Glomerular visceral epithelial cell (primary cell): ENCODE results near the gene NT5M.

Source experiments
- DNase-seq: peaks from one replicate; pipeline ENCODE4 v3.0.0-alpha.2; 2016; ENCODE audit errors: extremely low spot score

Gene NT5M

GRCh38 chr17:17343896-17344506 lies 40.8 kb downstream of the NT5M start:
- DNase-seq, result no peak

GRCh38 chr17:17344507-17345293 lies 41.5 kb downstream of the NT5M start:
- DNase-seq, result no peak

DNA sequence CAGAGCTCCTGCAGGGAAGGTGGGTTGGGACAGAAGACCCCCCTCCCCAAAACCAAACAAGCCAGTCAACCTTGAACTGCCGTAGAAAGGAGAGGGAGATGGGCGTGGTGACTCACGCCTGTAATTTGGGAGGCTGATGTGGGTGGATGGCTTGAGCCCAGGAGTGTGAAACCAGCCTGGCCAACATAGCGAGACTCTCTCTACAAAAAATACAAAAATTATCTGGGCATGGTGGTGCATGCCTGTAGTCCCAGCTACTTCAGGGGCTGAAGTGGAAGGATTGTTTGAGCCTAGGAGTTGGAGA lies 42.1 kb downstream of the NT5M start:
- DNase-seq, result no peak

DNA sequence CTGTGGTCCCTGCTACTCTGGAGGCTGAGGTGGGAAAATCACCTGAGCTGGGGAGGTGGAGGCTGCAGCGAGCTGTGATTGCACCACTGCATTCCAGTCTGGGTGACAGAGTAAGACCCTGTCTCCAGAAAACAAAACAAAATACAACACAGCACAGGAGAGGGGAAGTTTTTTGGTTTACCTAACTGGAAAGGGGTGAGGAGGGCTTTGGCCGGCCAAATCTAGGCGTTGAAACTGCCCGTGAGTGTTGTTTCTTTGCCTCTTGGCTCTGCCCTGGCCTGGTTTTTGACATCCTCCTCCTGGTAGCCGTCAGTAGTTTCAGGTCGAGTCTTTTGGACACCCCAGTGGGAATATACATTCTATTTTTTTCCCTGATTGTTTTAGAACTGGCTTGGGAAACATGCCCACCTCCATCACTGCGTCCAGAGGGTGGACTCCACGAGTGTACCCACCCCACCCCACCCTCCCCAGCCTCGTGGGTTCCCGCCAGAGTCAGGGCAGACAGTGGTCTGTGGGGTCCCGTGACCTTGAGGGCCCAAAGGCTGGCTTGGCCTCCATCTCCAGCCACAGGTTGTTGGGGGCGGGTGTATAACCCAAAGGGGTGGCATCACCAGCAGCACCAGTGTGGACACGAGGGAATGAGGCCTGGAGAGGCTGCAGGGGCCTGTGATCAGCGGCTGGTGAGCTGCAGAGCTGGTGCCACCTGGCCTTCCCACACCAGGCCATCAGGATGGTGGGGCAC lies 42.7 kb downstream of the NT5M start:
- DNase-seq, result no peak

- no peak for DNase-seq
Observed at GRCh38 chr17:17346428-17347233, 43.5 kb downstream of the NT5M start.

DNA sequence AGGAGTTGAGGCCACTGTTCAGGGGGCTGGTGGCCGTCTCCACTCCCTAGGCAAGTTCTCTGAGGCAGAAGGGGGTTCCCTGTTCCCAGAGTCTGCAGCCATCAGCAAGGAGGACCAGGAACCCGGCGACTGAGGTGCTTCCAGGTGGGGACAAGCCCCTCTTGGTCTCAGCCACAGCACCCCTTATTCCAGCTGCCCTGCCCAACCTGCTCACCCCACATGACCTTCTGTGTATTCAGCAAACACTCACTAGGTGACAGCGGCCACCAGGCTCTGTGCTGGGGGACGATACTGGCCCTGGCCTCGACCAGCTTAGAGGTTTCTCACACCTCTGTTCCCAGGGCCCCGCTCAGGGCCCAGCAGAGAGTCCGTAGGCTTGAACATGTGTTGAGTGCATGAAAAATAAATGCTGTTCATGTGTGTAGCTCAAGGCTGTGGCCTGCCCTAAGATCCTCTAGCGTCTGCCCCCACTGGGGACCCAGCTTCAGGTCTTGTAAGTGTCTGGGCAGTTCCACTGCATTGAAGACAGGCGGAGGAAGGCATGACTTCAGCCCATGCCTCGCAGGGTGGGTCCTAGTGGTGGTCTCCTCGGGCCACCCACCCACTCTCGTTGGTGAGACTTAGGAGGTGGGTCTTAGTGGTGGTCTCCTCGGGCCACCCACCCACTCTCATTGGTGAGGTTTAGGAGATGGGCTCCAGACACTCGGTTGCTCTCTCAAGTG lies 44.2 kb downstream of the NT5M start:
- no peak for DNase-seq

- no peak for DNase-seq
Observed at GRCh38 chr17:17347956-17348871, 45.0 kb downstream of the NT5M start.

- no peak for DNase-seq
Observed at GRCh38 chr17:17348872-17349723, 45.9 kb downstream of the NT5M start.

DNA sequence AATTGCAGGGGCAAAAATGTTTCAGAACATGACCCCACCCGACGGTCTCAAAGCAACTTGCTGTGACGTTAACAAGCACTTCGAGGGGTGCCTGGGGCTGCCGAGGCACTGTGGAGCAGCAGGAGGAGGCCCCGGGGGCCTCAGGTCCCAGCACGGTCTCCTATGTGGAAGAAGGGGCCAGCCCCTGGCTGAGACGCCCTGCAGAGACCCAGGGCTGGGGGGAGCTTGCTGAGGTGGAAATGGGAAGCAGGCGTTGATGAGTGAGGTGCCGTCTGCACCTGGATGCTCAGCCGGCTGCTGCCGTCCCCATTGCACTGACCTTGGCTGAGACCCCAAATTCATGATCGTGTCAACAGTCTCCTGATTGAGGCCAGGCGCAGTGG lies 46.5 kb downstream of the NT5M start:
- DNase-seq, result no peak

DNA sequence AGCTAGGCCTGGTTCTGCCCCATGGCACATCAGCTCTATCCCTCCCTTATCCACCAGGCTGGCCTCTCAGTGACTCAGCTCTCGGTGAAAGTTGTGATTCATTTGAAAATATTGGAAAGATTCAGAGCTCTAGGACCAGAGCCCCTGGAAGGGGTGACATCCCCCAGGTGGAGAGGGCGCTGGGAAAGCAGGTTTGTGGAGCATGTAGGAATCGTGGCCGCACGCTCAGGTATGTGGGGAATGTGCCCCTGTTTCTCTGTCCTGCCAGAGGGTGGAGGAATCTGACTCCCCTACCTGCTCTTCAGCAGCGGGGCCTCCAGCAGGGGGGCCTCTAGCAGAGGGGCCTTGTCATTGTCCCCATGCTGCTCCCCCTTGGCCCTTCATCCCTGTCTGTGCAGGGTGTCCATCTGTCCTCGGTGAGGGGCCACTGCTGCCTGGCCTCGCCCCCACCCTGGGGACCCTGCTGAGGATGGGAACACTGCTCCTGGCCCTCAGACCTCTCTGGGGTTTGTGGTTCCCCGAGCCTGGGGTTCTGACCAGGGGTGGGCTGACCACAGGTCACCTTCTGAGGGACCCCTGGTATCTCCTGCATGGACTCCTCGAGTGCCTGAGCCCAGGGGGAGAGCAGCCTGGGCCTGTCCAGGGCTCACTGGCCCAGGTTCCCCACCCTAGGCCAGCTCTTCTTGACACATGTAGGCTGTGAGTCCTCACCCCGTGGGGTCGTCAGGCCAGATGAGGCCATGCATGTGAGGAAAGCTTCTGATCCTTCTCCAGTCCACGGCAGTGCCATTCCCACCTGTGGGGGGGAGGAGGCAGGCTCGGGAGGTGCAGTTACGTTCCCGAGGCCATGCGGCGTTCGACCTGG lies 47.5 kb downstream of the NT5M start:
- DNase-seq, result peak; percentile 41

DNA sequence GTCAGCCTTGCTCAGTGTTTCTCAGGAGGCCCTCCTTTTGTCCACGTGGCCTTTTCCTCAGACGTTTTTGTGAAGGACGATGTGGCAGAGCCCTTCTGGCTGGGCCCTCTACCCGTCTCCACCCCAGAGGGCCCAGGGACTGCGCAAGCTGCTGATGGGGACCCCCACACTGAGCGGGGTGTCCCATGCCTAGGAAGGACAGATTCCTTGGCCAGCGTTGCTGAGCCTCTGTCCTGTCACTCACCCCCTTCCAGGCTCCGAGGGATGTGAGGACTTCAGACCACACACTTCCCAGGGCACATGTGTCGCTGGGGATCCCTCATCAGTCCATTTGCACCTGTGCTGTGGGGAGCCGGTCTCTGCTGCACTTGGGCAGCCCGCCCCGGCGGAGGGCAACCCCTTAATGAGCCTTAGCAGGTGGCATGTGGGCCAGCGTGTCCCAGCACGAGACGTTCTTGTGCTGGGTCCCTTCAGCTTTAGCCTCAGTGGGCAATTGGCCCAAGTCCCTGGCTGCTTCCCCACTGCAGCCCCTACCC lies 48.3 kb downstream of the NT5M start:
- DNase-seq, result no peak

GRCh38 chr17:17351901-17352781 lies 49.0 kb downstream of the NT5M start:
- peak; percentile 33 for DNase-seq

DNA sequence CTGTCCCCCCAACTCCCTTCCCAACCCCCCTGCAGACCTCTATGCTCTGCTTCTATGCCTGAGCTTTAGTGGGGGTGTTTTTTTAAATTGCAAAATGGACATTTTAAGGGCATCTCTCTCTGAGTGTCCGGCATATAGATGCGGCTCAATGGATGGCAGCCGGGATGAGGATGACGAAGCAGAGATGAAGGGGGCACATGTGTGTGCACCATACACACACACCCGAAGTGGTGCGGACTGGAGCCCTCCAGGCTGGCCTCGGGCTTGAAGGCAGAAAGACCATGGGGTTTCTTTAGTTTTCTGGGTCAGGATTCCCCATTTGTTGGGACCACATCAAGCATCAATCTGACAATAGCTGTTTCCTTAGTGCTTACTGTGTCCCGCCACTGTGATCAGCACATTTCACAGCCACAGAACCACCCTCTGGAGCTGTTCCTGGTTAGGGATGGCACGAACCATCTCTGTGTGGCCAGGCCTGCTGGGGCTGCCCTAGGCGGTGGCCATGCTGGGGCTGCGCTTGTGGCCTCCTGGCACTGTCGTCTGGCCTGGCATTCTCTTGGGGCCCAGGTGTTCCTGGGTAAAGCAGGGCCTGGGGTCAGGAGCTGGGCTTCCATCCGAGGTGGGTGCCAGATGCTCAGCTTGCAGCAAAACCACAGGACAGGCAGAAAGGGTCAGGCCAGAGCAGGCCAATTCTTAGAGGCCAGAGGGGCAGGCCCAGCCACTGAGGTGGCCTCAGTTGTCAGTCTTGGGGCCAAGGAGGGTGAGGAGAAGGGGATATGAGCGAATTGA lies 49.9 kb downstream of the NT5M start:
- DNase-seq, result no peak

DNA sequence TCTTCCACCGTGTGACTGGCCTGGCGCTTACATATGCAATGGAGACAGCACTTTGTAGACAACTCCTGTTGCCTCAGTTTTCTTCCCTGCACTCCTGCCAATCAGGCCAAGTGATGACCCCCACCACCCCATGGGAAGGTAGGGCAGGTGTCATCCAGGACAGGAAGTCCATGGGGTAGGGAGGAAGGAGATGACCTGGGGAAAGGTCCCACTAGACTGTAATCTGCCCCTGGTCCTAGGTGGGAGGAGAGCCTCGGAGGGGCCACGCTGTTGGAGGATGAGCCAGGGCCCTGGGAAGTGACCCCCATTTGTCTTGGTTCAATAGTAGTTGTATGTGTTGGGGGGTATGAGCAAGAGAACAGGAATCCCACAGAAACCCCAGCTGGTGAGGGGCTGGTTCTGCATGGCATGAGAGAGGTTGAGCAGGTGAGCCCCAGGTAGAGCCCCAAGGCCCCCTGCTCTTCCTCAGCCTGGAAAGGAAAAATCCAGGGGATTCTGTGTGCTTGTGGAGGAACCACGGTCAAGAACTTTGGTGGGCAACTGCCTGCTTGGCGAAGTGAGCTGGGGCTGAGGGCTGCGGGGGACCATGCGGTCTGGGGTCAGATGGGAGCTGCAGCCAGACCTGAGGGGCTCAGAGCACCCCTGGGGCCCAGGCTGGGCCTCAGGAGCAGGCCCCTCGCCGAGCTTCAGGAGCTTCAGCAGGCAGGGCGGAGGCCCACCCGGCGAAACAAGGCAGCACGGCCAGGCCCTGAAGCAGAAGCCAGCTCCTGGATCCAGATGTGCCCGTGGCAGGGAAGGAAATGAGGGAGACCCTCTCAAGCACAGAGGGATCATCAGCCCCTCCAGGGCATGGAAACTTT lies 50.7 kb downstream of the NT5M start:
- DNase-seq, result no peak

GRCh38 chr17:17354560-17355349 lies 51.6 kb downstream of the NT5M start:
- DNase-seq, result peak; percentile 73
